Esophagus muscularis mucosa (tissue), 4 donors: Measurements from ENCODE around the gene PRSS36. TPM values are rescaled to one million over a fixed set of nuclear protein-coding genes. Genes with fewer than 3 reads are reported as not detected.
A peak's percentile ranks its signal among the peaks of the same experiment; 100 is the strongest.
"Not testable (repeated sequence)": the region's sequence is repeated elsewhere in the genome, so short reads cannot be mapped to it uniquely, and the experiment has no call there.

Experiments
- DNase-seq: peaks from one replicate; pipeline ENCODE4 v3.0.0-alpha.2; 2017; ENCODE audit errors: extremely low spot score
- H3K27ac ChIP-seq, 4 donors: fragments of 200-600 bp; sonication (generic); replicated peaks in 1 of 4; 1 replicate in 3 of 4; 2 replicates in 1 of 4; pipeline ENCODE4 v1.5.1; 2016 to 2019; ENCODE audit warnings: mild to moderate bottlenecking in 1 of 4
- H3K27me3 ChIP-seq, 4 donors: fragments of 200-600 bp; sonication (generic); one replicate each; pipeline versions ENCODE4 v1.5.1 to v1.6.0; 2016 to 2019
- H3K36me3 ChIP-seq, 4 donors: fragments of 200-600 bp; sonication (generic); one replicate each; pipeline ENCODE4 v1.5.1; 2016 to 2019
- H3K4me1 ChIP-seq, 4 donors: fragments of 200-600 bp; sonication (generic); one replicate each; pipeline ENCODE4 v1.5.1; 2016 to 2019
- H3K4me3 ChIP-seq, 4 donors: fragments of 200-600 bp; sonication (generic); 1 replicate in 2 of 4; 2 replicates in 2 of 4; pipeline ENCODE4 v1.5.1; 2016 to 2019; ENCODE audit warnings: mild to moderate bottlenecking in 4 of 4, moderate library complexity in 1 of 4
- H3K9me3 ChIP-seq, 4 donors: fragments of 200-600 bp; sonication (generic); 1 replicate in 3 of 4; 2 replicates in 1 of 4; pipeline ENCODE4 v1.5.1; 2016 to 2019
- EP300 ChIP-seq: sonication (generic); formaldehyde crosslinking; IDR thresholded peaks from one replicate; pipeline ENCODE4 v1.6.1; 2017; ENCODE audit warnings: antibody characterized with exemption
- POLR2A ChIP-seq: fragments of 450-650 bp; IDR thresholded peaks from one replicate; pipeline ENCODE4 v1.6.1; 2017; ENCODE audit warnings: antibody characterized with exemption, moderate library complexity, mild to moderate bottlenecking, low read depth
- POLR2AphosphoS5 ChIP-seq, 2 donors: sonication (generic); formaldehyde crosslinking; IDR thresholded peaks; one replicate each; pipeline ENCODE4 v1.6.1; 2017; ENCODE audit warnings: antibody characterized with exemption in 2 of 2
- WGBS: methylation state at CpG from one replicate; pipeline ENCODE4 v1.1.5; 2018; 5-methylcytosine and 5-hydroxymethylcytosine counted together
- intact Hi-C: fragments of 100-400 bp; cut with DNase I; formaldehyde crosslinking; loops from one replicate; pipeline ENCODE4 v1.15.1; 2023
- total RNA-seq, 4 donors: library from RNA; depleted of rRNA; stranded (reverse); fragments of >200 nt; gene quantifications; one replicate each; pipeline versions ENCODE4 v1.1.0 to v1.2.1, GENCODE V29; 2016
- TF ChIP-seq, protein P1 (sequence below), 3 experiments: fragments of 200-600 bp in 2 of 3; fragments of 450-650 bp in 1 of 3; sonication (generic) in 2 of 3; IDR thresholded peaks; one replicate each; pipeline ENCODE4 v1.5.1; 2017 to 2019; ENCODE audit warnings: antibody characterized with exemption in 3 of 3, mild to moderate bottlenecking in 2 of 3, moderate library complexity in 1 of 3

The PRSS36 gene
- total RNA-seq, 4 donors from 2014 or later, result 2.7 to 8.4 (median 5.1) TPM

DNA sequence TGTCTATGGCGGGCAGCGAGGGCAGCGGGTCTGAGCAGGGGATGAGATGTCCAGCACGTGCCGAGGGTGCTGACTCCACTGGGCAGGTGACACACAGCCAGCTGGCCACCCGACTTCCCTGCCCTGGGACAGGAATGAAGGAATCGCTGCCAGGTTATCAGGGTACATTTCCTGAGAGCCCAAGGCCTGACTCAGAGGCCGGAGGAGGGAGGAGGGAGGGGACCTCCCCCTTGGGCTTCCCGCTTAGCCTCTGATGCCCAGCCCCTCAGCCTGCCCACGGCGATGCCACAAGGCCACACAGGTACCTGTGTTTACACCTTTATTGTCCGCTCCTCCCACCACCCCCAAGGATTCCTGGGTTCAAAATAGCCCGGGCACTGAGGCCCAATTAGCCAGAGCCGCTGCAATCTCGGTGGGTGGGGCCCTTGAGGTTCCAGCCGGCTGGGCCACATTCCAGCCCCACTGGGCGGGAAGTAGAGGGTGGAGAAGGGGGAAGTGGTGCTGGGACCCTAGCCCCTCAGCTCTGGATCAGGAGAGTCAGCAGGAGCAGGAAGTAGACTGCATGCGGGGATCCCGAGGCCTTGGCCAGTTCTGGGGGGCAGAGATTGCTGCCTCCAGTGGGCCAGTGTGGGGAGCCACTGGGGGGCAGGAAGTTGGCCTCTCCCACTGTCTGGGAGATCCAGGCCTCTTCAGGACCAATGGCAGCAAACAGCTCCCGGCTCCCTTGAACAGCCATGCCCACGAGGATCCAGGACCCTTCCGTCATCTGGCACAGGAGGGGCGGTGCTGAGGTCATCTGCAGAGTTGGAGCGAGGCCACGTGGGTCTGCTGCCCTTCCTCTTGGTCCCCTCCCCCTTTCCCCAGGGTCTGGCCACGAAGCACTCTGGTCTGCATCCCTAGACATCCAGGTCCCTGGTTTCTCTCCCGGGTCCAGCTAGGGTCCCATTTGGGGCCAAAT is 11.0 kb downstream of the PRSS36 start:
- no peaks in the 10 kb centered on the region for H3K36me3 ChIP-seq
- no peaks in the 10 kb centered on the region for H3K9me3 ChIP-seq
- H3K4me3 ChIP-seq, result peak overlapping the region in 3 of 4 donors; percentile 2 to 17 (median 14)
- H3K27ac ChIP-seq, result peak overlapping the region; percentile 7 to 42 (median 31)
- intact Hi-C loops, result no loop called here
- H3K4me1 ChIP-seq, result peaks cover 29 to 36% (median 30%) of the 10 kb centered on the region in 4 donors
- TF ChIP-seq POLR2AphosphoS5 (IDR thresholded peaks at IDR 0.05) (peak; percentile 25 to 46), POLR2A (no peak)
- no peak for DNase-seq
- 54% methylated on average over 21 of the region's 27 CpGs for WGBS
- H3K27me3 ChIP-seq, result peaks cover 0 to 25% (median 1%) of the 10 kb centered on the region in 4 donors

DNA sequence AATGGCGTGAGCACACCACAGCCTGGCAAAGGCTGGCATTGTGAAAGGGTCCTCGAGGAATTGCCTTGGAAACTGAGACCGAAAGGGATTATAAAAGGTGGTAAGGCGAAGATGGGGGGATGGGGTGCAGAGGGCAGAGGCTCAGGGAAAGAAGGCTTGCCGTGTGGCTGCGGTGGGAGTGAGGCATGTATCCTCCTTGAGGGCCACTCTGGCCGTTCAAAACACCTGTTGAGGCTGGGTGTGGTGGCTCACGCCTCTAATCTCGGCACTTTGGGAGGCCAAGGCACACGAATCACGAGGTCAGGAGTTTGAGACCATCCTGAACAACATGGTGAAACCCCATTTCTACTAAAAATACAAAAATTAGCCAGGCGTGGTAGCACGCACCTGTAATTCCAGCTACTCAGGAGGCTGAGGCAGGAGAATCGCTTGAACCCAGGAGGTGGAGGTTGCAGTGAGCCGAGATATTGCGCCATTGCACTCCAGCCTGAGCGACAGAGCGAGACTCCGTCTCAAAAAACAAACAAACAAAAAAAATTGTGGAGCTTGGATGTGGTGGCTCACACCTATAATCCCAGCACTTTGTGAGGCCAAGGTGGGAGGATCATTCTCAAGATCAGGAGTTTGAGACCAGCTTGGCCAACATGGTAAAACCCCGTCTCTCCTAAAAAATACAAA is 12.9 kb downstream of the PRSS36 start:
- H3K9me3 ChIP-seq, H3K4me3 ChIP-seq, H3K27ac ChIP-seq, DNase-seq, intact Hi-C loops: not testable (repeated sequence)
- Histone ChIP-seq H3K27me3 (peaks cover 0 to 25% (median 1%) of the 10 kb centered on the region in 4 donors), H3K4me1 (peaks cover 21 to 28% (median 24%) of the 10 kb centered on the region in 4 donors), H3K36me3 (peaks cover 0 to 15% (median 11%) of the 10 kb centered on the region in 4 donors)
- 86% methylated on average over 20 of the region's 20 CpGs for WGBS

DNA sequence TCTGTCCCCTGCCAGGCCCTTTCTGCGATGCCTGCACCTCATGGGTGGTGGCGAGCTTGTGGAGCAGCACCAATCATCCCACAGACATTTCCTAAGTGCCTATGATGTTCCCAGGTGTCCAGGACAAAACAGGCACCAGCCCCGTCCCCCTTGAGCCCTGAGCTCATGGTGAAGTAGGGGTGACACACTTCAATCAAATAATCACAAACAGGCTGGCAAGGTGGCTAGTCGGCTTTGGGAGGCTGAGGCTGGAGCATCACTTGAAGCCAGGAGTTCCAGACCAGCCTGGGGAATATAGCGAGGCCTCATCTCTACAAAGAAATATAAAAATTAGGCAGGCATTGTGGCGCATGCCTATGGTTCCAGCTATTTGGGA is 13.6 kb downstream of the PRSS36 start:
- intact Hi-C loops, result no loop called here
- peaks cover 6 to 21% (median 17%) of the 10 kb centered on the region in 4 donors for H3K36me3 ChIP-seq
- WGBS, result 82% methylated on average over 4 of the region's 6 CpGs
- H3K4me1 ChIP-seq, result peaks cover 14 to 22% (median 18%) of the 10 kb centered on the region in 4 donors
- no peaks in the 10 kb centered on the region for H3K9me3 ChIP-seq
- TF ChIP-seq, protein P1, sequence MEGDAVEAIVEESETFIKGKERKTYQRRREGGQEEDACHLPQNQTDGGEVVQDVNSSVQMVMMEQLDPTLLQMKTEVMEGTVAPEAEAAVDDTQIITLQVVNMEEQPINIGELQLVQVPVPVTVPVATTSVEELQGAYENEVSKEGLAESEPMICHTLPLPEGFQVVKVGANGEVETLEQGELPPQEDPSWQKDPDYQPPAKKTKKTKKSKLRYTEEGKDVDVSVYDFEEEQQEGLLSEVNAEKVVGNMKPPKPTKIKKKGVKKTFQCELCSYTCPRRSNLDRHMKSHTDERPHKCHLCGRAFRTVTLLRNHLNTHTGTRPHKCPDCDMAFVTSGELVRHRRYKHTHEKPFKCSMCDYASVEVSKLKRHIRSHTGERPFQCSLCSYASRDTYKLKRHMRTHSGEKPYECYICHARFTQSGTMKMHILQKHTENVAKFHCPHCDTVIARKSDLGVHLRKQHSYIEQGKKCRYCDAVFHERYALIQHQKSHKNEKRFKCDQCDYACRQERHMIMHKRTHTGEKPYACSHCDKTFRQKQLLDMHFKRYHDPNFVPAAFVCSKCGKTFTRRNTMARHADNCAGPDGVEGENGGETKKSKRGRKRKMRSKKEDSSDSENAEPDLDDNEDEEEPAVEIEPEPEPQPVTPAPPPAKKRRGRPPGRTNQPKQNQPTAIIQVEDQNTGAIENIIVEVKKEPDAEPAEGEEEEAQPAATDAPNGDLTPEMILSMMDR (IDR thresholded peaks at IDR 0.05), result no peak
- no peak for TF ChIP-seq POLR2AphosphoS5 (IDR thresholded peaks at IDR 0.05)
- TF ChIP-seq POLR2A, result no peak
- TF ChIP-seq EP300, result no peak
- DNase-seq, result no peak
- no peak overlapping the region for H3K4me3 ChIP-seq
- no peak overlapping the region for H3K27ac ChIP-seq
- H3K27me3 ChIP-seq, result peaks cover 0 to 25% (median 1%) of the 10 kb centered on the region in 4 donors

DNA sequence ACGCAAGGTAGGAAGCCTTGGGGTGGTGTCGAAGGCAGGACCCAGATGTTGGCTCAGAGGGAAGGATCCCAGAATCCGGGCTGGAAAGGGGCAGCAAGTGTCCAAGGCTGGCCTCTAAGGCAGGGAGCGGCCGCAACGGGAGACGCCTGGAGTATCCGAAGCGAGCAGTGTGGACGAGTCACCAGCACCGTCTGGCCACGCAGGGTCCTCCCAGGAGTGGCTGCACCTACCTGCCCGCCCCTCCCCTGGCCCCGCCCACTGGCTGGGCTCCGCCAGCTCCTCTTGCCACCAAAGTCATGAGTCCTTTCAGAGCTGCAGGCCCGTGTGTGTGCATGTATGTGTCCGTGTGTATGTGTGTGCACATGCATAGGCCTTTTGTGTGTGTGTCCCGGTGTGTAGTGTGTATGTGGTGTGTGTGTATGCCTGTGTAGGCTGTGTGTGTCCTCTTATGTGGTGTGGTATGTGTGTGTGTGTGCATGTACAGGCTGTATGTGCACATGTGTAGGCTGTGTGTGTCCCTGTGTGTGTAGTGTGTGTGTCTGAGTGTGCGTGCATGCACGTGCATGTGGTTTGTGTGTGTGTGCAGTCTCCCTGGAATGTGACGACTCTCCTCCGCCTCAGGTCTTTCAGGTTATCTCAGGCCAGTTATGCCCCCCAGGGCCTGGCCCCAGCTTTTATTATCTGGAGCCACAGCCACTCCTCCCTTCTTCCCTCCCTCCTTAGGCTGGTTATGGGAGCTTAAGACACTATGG is 14.2 kb downstream of the PRSS36 start, which contains the start of gene PRSS8:
PRSS8 (minus strand) TSS at position 193 of the 752 bp plus-strand sequence. CDS start 229 bp downstream, outside the sequence.
- Histone ChIP-seq H3K9me3 (no peaks in the 10 kb centered on the region), H3K27ac (no peak within 1 kb of the TSS), H3K4me3 (peak within 1 kb of the TSS in 1 of 4 donors; percentile 20), H3K4me1 (peaks cover 8 to 20% (median 12%) of the 10 kb centered on the region in 4 donors), H3K27me3 (peaks cover 0 to 25% (median 1%) of the 10 kb centered on the region in 4 donors), H3K36me3 (peaks cover 12 to 27% (median 23%) of the 10 kb centered on the region in 4 donors)
- TF ChIP-seq POLR2AphosphoS5 (IDR thresholded peaks at IDR 0.05) (no peak), POLR2A (no peak), EP300 (no peak)
- TF ChIP-seq, protein P1 (IDR thresholded peaks at IDR 0.05), result no peak
- no peak for DNase-seq
- intact Hi-C loops, result no loop called here
- WGBS, result 53% methylated on average over 20 of the region's 22 CpGs
